Measurements from ENCODE around the gene PTGIS.

Gene PTGIS

GRCh38 chr20:49496553-49497397 lies 71.2 kb downstream of the PTGIS start:
- no peak for DNase-seq (ENCODE audit: low read depth)

DNA sequence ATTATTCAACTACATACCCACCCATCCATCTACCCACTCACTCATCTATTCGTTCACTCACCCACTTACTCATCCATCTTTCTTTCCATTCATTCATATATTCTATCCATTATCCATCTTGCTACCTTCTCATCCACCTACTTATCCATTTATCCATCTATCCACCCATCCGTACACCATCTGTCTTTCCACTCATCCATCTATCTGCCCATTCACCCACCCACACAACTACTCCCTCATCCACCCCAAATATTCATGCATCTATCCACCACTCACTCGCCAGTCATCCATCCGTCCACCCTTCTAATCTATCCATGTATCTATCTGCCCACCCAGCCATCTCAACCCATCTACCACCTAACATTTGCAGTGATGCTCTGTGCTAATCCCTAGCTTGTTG lies 71.9 kb downstream of the PTGIS start:
- no peak for DNase-seq (ENCODE audit: low read depth)

- DNase-seq (ENCODE audit: low read depth), result no peak
Observed at GRCh38 chr20:49490689-49491088, 77.2 kb downstream of the PTGIS start.

DNA sequence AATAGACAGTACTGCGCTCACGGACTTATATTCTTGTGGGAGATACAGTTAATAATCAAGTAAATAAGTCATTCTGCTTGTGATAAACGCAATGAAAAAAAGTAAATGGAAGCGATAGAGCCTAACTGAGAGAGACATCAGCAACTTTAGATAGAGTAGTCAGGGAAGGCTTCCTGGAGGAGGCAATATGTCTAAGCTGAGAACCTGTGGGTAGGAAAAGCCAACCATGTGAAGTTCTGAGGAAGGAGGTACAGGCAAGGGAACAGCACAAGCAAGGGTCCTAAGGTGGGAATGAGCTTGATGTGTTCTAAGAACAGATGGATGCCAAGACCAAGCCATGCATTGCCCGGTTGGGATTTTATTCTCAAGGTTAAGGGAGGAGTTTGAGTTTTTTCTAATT lies 78.2 kb downstream of the PTGIS start:
- no peak for DNase-seq (ENCODE audit: low read depth)

DNA sequence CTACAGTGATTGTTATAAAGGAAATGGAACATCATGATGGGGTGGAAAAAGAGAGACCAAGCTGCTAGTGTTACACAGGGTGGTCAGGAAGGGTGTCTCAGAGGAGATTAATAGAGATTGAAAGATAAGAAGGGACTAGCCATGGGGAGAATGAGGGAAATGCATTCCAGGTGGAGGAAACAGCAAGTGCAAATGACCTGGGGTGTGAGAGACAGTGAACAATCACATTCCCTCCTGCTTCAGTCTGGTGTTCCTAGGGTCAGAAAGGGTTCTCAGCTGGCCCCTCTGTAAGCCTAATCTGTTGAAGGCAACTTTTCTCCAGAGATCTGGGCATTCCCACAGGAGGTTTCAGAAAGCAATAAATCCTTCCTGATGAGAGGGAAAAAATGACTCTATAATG lies 81.9 kb downstream of the PTGIS start:
- DNase-seq (ENCODE audit: low read depth), result no peak

DNA sequence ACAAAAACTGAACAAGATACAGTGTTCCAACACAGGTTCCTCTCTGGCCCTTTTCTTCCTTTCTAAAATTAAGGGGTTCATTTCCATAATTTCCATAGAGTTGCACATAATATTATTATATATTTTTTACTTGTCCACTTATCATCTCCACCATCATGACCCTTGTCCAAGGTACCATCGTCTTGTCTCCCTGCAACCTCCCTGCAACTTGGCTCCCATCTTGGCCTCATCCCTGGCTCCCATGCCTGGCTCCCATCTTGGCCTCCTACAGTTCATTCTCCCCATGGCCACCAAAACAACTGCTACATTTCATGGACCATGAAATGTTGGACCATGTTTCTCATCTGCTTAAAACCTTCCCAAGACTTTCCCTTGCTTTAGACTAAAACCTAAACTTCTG lies 82.4 kb downstream of the PTGIS start:
- DNase-seq (ENCODE audit: low read depth), result no peak

GRCh38 chr20:49484180-49485140 lies 83.5 kb downstream of the PTGIS start:
- peak; percentile 78 for DNase-seq (ENCODE audit: low read depth)

GRCh38 chr20:49483696-49484123 lies 84.2 kb downstream of the PTGIS start:
- no peak for DNase-seq (ENCODE audit: low read depth)

DNA sequence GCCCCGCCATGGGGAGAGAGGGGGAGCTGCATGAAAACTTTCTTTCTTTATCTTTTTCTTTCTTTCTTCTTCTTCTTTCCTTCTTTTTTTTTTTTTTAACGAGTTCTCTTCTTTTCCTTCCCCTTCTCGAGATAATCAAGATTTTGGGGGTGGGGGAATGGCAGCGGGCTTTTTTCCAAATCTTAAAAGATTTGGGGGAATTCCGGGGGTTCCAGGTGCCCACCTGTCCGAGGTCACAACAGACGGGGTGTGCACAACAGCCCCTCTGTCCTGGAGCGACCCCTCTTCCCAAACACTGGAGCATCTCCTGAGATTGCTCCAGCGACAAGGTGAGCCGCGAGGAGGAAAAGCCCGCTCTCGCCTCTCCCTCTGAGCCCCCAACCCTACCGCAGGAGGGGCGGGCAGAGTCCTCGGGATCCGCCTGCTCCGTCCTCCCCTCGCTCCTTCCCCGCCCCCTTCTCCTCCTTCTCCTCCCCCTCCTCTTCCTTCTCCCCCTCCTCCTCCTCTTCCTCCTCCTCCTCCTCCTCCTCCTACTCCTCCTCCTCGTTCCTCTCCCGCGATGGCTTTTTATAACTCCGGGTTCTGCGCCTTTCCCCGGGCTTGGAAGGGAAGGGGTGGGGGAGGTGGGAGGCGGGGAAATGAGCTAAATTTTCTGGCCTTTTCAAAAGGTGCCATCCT lies 84.8 kb downstream of the PTGIS start:
- DNase-seq (ENCODE audit: low read depth), result no peak

- DNase-seq (ENCODE audit: low read depth), result peak; percentile 21
Observed at GRCh38 chr20:49482621-49483017, 85.3 kb downstream of the PTGIS start, which contains the start of gene KCNB1. Gene KCNB1 (minus strand): TSS chr20:49482668. CDS start chr20:49482480, 188 bp downstream.

GRCh38 chr20:49482173-49482572 lies 85.8 kb downstream of the PTGIS start:
- no peak for DNase-seq (ENCODE audit: low read depth)

DNA sequence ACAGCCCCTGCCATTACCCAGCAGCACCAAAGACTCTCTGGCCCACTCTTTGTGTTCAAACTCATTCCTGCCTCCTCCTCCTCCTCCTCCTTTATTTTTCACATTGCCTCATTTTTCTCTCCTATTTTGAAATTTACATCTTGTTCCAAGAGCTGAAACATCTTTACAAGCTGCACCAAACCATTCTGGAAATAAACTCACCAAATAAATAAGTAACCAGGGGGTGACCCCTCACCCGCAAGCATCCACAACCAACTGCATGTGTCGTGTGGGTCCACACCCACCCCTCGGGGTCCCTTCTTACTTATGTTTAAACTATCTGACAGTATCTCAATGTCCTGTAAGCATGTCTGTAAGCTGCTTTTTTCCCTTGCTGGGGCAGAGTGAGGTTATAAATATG lies 86.8 kb downstream of the PTGIS start:
- DNase-seq (ENCODE audit: low read depth), result no peak

GRCh38 chr20:49480236-49480635 lies 87.7 kb downstream of the PTGIS start:
- no peak for DNase-seq (ENCODE audit: low read depth)

DNA sequence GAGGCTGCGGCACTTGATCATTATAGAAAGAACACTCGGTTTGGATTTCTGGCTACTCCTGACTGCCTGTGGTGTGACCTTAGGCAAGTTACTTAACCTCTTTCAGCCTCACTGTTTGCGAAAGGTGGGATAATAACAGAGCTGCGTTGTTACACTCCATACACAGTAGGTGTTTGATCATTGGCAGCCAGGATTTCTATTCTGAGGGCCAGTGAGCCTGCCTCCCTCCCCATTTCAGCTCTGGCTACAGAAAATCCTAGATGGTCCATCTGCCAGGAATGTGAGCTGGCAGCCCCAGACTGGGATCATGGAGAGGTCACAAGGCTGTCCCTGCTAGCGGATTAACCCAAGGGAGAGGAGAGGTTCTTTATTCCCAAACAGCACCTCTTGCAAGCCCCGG lies 88.2 kb downstream of the PTGIS start:
- no peak for DNase-seq (ENCODE audit: low read depth)

GRCh38 chr20:49478754-49479689 lies 88.9 kb downstream of the PTGIS start:
- no peak for DNase-seq (ENCODE audit: low read depth)

GRCh38 chr20:49478266-49478665 lies 89.7 kb downstream of the PTGIS start:
- DNase-seq (ENCODE audit: low read depth), result no peak

DNA sequence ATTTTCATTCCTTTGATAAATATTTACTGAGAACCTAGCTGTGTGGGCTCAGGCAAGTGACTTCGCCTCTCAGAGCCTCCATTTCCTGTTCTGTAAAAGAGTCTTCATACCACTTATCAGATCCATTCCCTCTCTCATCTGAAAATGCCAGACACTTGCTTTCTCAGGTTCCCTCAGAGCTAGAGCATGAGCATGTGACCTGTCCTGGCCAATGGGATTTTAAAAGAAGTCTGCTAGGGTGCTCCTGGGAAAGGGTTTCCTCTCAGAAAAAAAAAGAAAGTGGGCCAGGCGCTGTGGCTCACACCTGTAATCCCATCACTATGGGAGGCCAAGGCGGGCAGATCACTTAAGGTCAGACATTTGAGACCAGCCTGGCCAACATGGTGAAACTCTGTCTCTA lies 90.7 kb downstream of the PTGIS start:
- DNase-seq (ENCODE audit: low read depth), result no peak

GRCh38 chr20:49476016-49476355 lies 92.0 kb downstream of the PTGIS start:
- DNase-seq (ENCODE audit: low read depth), result no peak

DNA sequence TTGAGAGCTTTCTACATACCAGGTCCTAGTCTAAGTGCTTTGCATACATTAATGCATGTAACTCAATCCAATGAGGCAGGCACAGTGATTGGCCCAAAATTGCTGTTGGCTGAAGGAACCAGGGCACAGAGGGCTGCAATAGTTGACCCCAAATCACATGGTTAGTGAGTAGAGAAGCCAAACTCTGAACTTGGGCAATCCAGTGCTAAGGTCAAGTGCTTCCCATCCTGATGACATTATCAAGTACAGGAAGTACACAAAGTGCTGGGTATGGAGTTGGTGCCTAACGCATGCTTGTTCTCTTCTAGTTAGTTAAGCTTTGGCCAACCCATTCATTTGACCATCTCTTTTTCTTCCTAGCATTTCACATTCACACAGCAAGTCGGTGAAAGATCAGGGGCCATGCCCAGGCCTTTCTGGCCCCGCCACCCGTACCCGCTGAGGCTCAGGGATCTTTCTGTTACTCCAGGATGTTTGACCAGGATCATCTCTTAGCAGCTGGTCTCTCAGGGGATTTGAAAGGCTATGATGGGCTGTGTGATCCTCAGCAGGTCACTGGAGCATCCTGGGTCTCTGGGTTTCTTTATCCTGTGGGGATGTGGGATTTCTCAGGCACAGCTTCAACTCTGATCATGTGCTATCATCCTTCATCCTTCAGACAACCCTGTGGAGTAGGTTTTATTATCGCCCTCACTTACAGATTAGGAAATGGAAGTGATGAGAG lies 92.5 kb downstream of the PTGIS start:
- DNase-seq (ENCODE audit: low read depth), result no peak

DNA sequence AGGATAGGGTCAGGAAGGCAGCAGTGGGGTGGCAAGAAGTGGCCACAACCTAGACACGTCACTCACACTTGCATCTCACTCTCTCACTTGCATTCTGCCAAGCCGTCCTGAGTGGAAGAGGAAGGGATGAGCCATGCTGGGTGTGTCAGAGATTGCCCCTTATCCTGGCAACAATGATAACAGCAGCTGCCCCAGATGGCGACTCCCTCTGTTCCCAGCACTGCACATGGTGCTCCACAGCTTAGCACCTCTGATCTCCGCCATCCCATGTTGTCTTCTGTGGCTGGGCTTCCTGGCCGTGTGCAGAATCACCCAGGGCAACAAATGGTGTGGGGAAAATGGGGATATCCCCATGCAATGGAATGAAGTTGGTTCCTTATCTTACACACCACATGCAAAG lies 96.5 kb downstream of the PTGIS start:
- no peak for DNase-seq (ENCODE audit: low read depth)

DNA sequence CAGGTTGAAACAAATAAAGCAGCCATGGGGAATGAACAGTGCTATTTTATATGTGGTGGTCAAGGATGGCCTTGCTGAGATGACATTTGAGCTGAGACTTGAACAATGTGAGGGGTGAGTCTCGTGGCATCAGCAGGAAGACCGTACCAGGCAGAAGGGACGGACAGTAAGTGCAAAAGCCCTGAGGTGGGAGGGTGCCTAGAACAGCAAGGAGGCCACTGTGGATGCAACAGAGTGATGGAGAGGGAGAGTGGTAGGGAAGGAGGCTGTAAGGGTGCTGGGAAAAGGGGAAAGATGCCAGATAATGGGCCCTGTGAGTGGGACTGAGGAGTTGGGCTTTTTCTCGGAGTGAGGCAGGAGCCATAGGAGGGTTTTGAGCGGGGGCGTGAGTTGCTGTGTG lies 97.0 kb downstream of the PTGIS start:
- DNase-seq (ENCODE audit: low read depth), result no peak

Measured in iris pigment epithelial cell (primary cell).